ENCODE measurements around the gene MEGF8.

Gene MEGF8

GRCh38 chr19:42287017-42287826, 38.2 kb upstream of the MEGF8 start:
- DNase-seq, result no peak

GRCh38 chr19:42287827-42288107, 37.7 kb upstream of the MEGF8 start:
- DNase-seq, result no peak

GRCh38 chr19:42288387-42288786, 37.0 kb upstream of the MEGF8 start:
- DNase-seq, result no peak

DNA sequence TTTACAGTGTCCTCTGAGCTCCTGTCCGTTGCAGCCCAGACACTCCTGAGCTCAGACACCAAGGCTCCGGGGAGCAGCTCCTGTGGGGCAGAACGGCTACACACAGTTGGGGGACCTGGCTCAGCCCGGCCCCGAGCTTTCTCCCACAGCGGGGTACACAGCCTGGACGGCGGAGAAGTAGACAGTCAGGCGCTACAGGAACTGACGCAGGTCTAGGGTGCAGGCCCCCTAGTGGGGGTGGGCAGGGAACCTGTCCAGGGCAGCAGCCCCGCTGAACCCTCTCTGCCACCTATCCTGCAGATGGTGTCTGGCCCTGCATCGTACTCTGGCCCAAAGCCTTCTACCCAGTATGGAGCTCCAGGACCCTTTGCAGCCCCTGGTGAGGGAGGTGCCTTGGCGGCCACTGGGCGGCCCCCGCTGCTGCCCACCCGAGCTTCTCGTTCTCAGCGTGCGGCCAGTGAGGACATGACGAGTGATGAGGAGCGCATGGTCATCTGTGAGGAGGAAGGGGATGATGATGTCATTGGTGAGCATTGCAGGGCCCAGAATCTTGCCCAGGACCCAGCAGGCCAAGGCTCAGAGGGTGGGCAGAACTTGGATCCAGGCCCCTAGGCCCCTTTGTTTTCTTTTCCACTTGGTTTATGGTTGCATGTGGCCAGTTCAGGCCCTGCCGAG, 36.4 kb upstream of the MEGF8 start:
- DNase-seq, result no peak

DNA sequence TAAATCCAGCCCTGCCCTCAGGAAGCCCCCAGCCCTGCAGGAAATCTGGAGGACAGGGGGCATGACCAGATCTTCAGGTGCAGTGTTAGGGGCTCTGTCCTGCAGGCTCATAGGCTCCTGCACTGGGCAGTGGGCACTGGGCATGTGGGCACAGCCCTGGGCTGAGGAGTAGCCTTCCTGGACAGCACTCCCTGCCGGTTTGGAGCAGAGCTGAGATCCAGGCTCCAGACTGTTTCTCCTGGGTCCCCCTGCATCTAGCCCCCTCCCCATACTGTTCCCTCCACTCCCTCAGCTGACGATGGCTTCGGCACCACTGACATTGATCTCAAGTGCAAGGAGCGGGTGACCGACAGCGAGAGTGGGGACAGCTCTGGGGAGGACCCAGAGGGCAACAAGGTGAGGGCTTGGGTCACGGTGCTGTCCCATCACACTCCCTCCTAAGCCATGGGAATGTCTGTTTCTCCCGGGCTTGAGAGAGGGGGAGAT, 35.8 kb upstream of the MEGF8 start:
- DNase-seq, result no peak

- DNase-seq, result no peak
Observed at GRCh38 chr19:42290136-42290522, 35.3 kb upstream of the MEGF8 start.

GRCh38 chr19:42290523-42291434, 34.7 kb upstream of the MEGF8 start:
- DNase-seq, result no peak

GRCh38 chr19:42291435-42291810, 34.0 kb upstream of the MEGF8 start:
- DNase-seq, result no peak

- no peak for DNase-seq
Observed at GRCh38 chr19:42292042-42292960, 33.1 kb upstream of the MEGF8 start.

GRCh38 chr19:42292963-42293362, 32.5 kb upstream of the MEGF8 start:
- no peak for DNase-seq

DNA sequence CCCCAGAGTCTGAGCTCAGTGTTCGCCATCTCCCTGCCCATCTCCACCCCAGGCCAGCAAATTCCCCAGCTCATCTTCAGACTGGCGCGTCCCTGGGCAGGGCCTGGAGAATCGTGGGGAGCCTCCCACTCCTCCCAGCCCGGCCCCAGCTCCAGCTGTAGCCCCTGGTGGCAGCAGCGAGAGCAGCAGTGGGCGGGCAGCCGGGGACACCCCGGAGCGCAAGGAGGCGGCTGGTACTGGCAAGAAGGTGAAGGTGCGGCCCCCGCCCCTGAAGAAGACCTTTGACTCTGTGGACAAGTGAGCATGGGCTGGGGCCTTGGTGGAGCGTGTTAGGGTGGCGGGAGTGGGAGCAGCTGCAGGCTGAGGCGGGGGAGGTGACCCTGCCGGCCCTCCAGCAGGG, 31.9 kb upstream of the MEGF8 start:
- no peak for DNase-seq

DNA sequence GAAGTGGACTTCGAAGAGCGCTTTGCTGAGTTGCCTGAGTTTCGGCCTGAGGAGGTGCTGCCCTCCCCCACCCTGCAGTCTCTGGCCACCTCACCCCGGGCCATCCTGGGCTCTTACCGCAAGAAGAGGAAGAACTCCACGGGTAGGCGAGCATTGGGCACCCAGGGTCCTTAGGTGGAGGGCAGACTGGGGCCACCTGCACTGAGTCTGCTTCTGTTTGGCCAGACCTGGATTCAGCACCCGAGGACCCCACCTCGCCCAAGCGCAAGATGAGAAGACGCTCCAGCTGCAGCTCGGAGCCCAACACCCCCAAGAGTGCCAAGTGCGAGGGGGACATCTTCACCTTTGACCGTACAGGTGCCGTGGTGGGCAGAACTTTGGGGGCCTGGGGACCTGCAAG, 31.5 kb upstream of the MEGF8 start:
- DNase-seq, result no peak

GRCh38 chr19:42294471-42295137, 30.8 kb upstream of the MEGF8 start:
- DNase-seq, result no peak

- no peak for DNase-seq
Observed at GRCh38 chr19:42295342-42295741, 30.1 kb upstream of the MEGF8 start.

- DNase-seq, result peak; percentile 48
Observed at GRCh38 chr19:42295831-42296525, 29.5 kb upstream of the MEGF8 start.

GRCh38 chr19:42297039-42297438, 28.4 kb upstream of the MEGF8 start:
- DNase-seq, result no peak

DNA sequence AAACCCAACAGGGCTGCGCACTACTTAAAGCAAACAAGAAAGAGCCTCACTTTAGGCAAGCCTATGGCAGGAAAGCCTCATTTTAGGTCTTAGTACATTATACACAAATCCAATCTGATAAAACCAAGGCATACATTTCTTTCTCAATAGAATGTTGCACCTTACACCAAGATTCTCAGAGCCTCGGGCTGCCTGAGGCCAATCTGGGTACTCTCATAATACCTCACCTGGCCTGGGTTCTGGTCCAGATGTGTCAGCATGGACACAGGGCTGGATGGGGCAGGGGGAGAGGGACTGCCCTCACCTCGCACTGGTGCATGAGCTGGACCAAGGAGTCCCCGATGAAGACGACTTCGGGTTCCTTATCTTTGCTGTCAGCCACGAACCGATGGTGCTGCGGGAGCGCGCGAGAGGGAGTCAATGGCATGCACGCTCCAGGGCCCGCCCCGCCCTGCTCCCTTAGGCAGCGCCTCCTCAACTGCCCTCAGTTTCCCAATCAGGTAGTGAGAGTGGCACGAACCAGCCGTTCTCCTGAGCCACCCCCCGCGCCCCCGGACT, 23.7 kb upstream of the MEGF8 start, which contains the start of gene PRR19:
PRR19 (plus strand) TSS at position 487 of the 558 bp plus-strand sequence. CDS start 7,453 bp downstream, outside the sequence.
- DNase-seq, result no peak

GRCh38 chr19:42303101-42303464, 22.4 kb upstream of the MEGF8 start:
- no peak for DNase-seq

DNA sequence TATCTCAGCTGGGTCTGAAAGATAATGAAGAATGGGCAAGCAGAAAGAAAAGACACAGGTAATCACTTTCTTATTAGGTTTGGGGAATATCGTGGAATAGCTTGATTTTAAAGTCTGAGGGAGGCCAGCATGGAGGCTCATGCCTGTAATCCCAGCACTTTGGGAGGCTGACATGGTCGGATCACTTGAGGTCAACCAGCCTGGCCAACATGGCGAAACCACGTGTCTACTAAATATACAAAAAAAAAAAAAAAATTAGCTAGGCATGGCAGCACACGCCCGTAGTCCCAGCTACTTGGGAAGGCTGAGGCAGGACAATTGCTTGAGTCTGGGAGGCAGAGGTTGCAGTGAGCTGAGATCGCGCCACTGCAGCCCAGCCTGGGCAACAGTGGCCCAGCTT, 21.6 kb upstream of the MEGF8 start:
- DNase-seq, result no peak

GRCh38 chr19:42306646-42307045, 18.8 kb upstream of the MEGF8 start:
- DNase-seq, result no peak

DNA sequence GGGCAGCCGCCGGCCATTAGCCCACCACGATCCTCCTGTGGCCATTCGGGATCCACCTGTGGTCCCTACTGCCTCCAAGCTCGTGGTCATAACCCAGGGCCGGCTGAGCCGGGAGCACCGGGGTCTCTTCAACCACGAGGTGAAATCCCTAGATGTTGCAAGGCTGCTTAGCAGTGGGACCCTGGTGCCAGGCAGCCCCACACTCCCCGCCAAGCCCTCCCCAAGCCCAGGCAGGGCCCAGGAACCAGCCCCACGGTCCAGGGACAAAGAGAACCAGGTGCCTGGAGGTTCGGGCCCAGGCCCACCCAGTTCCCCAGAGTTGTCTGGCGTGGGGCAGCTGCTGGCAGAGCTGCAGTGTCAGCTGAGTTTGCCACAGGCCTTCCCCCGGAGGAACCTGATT, 15.7 kb upstream of the MEGF8 start:
- DNase-seq, result no peak
